GM11168 (cell line): ENCODE measurements around the gene NHLRC2.
"Not testable (repeated sequence)": the region's sequence is repeated elsewhere in the genome, so short reads cannot be mapped to it uniquely, and the experiment has no call there.

Experiments used
- in situ Hi-C: fragments of 300-500 bp; cut with MboI; formaldehyde crosslinking; loops from one replicate; pipeline ENCODE4 v1.12.0; 2022; ENCODE audit warnings: low sequenced_read_pairs; ENCODE audit not compliant: unreplicated experiment

NHLRC2 gene, protein sequence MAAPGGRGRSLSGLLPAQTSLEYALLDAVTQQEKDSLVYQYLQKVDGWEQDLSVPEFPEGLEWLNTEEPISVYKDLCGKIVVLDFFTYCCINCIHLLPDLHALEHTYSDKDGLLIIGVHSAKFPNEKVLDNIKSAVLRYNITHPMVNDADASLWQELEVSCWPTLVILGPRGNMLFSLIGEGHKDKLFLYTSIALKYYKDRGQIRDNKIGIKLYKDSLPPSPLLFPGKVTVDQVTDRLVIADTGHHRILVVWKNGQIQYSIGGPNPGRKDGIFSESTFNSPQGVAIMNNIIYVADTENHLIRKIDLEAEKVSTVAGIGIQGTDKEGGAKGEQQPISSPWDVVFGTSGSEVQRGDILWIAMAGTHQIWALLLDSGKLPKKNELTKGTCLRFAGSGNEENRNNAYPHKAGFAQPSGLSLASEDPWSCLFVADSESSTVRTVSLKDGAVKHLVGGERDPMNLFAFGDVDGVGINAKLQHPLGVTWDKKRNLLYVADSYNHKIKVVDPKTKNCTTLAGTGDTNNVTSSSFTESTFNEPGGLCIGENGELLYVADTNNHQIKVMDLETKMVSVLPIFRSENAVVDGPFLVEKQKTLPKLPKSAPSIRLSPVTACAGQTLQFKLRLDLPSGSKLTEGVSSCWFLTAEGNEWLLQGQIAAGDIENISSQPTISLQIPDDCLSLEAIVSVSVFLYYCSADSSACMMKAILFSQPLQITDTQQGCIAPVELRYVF

DNA sequence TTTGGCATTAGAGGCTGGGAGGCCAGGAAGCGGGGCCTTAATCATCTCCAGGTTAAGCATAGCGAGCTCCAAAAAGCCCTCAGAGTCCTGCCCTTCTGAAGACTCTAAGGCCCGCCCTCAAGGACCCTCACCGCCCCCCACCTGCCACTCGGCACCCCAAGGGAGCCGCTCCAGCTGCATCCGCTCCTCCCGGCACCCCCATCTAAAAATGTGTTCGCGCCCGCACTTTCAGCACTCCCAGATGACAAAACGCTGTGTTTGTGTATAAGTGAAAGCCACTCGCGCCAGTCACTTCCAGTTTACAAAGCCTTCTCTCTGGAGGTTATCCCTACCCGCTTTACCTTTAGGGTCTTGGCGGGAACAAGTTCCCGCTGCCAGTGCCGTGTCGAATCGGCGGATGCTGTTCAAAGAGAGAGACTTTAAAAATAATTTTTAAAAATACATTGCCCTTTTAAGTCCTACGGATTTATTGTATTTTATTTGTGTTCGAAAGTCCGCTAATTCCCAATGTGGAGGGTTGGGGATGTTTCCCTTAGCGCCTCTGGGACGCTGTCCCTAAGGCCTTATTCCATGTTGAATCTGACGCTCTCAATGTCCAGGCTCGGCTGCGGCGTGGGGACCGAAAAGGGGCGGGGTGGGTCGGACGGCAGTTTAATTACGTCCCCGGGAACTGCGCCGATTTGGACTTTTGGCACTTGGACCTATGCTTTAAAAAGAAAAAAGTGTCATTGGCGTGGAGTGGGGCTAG is at the start of gene NHLRC2, which contains the start of gene DCLRE1A:
NHLRC2 (plus strand) TSS at position 649 of the 748 bp plus-strand sequence. CDS start 212 bp downstream, outside the sequence.
DCLRE1A (minus strand) TSS at position 70 of the 748 bp plus-strand sequence. CDS start 900 bp downstream, outside the sequence.
- in situ Hi-C loops: no loop called here

DNA sequence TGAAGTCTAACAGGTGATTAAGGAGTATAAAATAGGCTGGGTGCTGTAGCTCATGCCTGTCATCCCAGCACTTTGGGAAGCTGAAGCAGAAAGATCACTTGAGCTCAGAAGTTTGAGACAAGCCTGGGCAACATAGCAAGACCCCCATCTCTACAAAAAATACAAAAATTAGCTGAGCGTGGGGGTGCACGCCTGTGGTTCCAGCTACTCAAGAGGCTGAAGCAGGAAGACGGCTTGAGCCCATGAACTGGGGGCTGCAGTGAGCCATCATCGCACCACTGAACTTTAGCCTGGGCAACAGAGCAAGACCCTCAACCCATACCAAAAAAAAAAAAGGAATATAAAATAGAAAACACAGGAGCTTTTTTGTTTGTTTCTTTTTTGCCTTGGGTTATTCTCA is 48.0 kb upstream of the NHLRC2 start:
- in situ Hi-C loops: no loop called here

DNA sequence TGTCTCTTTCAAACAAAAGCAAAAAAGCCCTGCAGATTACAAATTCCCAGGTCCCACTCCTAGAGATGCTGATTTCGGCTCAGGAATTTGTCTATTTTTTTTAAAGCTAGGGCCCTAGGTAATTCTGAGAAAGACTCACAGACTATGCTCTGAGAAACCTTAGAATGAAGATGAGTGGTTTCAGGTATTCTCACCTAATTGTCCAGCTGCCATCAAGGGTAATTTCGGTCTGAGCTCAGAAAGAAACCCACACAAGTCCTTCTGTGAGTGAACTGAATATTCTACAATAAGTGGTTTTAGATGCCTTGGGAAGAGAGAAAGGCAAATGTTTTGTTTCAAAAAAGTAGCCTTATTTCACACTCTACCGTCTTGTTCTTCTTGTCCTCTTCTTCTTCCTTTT is 46.3 kb upstream of the NHLRC2 start:
- in situ Hi-C loops: no loop called here

DNA sequence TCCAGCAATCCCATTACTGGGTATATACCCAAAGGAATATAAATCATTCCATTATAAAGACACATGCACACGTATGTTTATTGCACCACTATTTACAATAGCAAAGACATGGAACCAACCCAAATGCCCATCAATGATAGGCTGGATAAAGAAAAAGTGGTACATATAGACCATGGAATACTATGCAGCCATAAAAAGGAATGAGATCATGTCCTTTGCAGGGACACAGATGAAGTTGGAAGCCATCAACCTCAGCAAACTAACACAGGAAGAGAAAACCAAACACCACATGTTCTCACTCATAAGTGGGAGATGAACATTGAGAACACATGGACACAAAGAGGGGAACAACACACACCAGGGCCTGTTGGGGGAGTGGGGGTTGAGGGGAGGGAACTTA is 39.8 kb upstream of the NHLRC2 start:
- in situ Hi-C loops: not testable (repeated sequence)

DNA sequence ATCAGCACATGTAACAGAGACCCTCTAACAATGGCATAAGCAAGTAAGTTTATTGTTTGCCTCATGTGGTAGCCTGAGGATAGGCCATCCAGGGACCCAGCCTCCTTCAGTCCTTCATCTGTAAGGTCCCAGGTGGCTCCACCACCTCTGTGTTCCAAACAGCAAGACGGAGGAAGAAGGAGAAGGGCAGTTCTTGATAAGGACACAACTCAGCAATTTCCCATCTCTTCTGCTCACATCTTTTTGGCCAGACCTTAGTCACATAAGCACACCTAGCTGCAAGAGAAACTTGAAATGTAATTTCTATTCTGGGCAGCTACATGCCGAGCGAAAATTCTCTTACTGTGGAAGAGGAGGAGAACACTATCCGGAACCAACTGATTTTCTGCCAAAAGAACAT is 34.5 kb upstream of the NHLRC2 start:
- in situ Hi-C loops: no loop called here

DNA sequence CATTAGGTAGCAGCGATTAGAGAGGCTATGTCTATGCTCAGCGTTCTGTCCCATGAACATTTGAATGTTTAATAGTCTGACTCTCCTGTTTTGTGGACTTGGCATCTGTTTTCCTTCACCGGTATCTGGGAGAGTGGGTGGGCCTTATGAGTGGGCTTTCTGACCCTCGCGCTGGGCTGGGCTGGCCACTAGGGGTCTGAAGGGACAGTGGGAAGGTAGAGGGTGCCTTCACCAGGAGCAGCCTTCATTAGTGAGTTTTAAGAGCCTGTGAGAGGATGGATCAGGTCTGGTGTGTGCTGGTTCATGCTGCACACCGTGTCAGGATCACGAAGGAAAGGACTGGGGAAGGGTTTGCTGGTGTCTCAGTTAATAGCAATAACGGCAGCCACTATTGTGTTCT is 34.0 kb upstream of the NHLRC2 start:
- in situ Hi-C loops: no loop called here

- in situ Hi-C loops: not testable (repeated sequence)
These were observed 33.2 kb upstream of the NHLRC2 start for GRCh38 chr10:113821306-113821705.

DNA sequence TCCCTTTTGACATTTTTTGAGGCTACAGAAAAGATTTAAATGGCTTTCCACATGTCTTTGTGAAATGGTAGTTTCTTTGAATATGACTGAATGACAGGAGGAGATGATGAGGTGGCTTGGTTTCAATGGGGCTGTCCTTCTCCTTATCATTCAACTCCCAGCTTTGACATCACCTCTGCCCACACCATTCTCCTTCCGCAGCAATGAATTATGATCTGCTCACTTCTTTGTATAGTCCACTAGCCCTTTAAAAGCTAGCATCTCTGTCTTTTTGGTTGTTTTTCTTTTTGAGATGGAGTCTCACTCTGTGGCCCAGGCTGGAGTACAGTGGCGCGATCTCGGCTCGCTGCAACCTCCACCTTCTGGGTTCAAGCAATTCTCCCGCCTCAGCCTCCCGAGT is 32.3 kb upstream of the NHLRC2 start:
- in situ Hi-C loops: no loop called here

DNA sequence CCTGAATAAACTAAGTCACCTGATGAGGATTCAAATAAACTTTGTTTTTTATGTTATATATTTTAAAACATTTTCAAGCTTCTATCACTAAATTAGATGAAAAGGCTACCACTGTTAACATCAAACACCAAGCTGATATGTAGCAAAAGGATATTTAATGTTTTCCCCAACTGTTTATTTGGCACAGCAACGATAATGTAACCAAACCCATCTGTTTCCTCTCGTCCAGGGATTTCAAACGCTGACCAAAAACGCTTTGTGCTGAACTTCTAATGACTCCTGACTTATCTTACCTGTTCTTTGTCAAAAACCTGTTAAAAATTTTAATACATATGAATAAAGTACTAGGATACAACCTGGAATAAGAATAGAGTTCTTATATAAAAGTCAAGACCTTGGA is 31.1 kb upstream of the NHLRC2 start:
- in situ Hi-C loops: no loop called here

- in situ Hi-C loops: no loop called here
These were observed 28.7 kb upstream of the NHLRC2 start for GRCh38 chr10:113825791-113826190.

DNA sequence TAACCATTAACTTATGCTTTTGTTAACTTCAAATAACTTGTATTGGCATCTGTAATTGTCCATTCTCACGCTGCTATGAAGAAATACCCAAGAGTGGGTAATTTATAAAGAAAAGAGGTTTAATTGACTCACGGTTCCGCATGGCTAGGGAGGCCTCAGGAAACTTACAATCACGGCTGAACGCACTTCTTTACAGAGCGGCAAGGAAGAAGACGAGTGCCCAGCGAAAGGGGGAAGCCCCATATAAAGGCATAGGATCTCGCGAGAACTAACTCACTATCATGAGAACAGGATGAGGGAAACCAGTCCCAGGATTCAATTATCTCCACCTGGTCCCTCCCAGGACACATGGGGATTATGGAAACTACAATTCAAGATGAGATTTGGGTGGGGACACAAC is 25.9 kb upstream of the NHLRC2 start:
- in situ Hi-C loops: not testable (repeated sequence)

DNA sequence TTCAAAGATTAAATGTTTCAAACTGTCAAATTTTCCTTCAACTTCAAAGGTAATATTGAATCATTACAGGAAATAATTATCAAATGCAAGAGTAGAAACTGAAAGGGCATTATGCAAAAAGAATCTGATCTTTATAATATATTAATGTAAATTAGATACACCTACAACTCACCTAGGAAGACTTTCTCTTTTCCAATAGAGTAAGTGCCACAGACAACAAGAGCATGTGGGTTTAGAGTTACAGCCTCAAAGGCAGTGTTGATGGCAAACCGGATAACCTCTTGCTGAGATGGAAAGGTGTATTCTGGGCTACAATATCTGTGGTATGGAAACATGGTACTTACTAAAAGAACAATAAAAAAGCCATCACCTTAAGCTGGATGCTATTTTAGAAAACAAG is 12.3 kb upstream of the NHLRC2 start:
- in situ Hi-C loops: no loop called here

DNA sequence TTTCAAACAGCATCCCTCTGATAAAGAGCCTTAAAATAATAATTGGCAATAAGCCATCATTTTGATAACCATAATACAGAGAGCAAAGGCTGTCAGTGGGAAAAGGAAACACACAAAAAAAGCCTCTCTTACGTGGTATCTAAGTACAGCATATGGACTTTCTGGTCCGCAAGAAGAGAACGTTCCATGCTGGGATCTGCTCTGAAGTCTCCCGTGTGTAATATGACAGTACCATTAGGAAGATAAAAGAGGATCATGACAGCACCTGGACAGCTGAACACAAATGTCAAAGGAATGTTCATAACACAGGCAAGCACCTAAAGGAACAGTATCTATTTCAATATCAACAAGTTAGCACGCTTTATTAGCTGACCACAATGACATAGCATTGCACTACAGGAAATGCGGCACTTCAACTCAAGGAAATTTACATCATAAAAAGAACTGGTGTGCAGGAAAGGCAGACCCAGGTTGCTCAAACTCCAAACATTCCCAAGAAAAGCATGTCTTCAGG is 10.4 kb upstream of the NHLRC2 start:
- in situ Hi-C loops: no loop called here

DNA sequence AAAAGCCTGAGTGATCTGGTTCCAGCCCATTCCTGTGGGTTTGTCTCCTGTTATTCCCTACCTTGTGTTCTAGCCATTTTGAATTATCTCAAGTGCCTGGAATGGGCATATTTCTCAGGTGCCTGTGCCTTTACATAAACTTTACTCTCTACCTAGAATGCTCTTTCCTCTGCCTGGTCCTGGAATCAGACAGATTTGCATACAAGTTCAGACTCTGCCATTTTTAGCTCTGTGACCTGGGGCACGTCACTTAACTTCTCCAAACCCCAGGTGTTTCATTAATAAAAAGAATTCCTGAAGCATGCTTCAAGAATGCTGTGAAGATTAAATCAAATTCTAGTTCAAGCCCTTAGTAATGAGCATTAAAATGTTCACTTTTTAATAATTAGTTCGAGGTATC is 8.4 kb upstream of the NHLRC2 start:
- in situ Hi-C loops: no loop called here

GRCh38 chr10:113849140-113849803 is 5.2 kb upstream of the NHLRC2 start:
- in situ Hi-C loops: no loop called here

GRCh38 chr10:113849946-113850345 is 4.5 kb upstream of the NHLRC2 start:
- in situ Hi-C loops: no loop called here

GRCh38 chr10:113853578-113854012 is 866 bp upstream of the NHLRC2 start:
- in situ Hi-C loops: no loop called here

DNA sequence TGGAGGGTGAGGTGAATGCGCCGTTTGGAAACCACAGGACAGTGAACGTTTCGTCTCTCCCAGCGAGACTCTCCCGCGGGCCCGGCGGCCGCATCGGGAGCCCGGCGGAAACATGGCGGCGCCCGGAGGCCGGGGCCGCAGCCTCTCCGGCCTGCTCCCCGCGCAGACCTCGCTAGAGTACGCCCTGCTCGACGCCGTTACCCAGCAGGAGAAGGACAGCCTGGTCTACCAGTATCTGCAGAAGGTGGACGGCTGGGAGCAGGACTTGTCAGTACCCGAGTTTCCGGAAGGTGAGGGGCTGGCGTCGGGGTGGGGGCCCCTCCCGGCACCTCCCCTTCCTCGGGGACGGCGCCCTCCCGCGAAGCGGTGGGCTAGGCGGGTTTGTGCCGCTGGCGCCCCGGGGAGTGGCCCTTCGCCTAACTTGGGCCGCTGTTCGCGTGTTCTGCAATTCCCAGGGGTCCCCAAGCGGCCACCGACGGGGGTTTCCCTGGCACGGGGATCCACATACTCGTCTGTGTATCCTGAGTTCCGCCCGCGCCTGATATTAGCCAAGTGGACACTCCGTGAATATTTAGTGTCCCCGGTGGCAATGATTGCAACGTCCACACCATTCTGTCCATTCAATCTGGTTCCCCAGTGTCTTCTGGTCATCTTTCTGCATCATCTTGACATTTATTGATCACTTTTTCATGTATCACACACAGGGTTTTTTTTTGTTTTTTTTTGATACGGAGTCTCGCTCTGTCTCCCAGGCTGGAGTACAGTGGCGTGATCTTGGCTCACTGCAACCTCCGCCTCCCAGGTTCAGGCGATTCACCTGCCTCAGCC is 514 bp downstream of the NHLRC2 start:
- in situ Hi-C loops: no loop called here

- in situ Hi-C loops: no loop called here
These were observed 2.1 kb downstream of the NHLRC2 start for GRCh38 chr10:113856563-113856962.
